D341Med (cell line): ENCODE results near the gene AP1S3.

Experiments
- DNase-seq: peaks from one replicate; pipeline ENCODE4 v3.0.0; 2012; ENCODE audit warnings: low spot score

The AP1S3 gene

DNA sequence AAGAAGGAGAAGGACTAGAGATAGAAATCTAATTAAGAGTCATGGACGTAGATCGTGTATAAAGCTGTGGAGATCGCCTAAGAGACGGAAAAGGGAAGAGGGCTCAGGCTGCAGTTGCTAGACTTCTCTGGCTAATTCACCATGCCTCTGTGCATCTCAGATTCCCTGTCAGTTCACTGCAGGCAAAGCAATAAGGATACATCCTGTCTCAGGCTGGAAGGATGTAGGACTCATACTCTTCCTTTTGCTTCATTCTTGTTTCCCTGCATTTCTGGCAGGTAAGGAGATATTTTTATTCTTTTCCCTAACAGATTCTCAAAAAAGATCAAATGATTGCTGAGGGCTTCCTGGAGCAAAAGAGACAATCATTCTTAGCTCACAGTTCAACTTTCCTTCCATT, 112.5 kb downstream of the AP1S3 start:
- DNase-seq = no peak

GRCh38 chr2:223723954-223724411, 113.4 kb downstream of the AP1S3 start:
- no peak for DNase-seq

- no peak for DNase-seq
Observed at GRCh38 chr2:223722226-223722625, 115.2 kb downstream of the AP1S3 start.

- DNase-seq = no peak
Observed at GRCh38 chr2:223721746-223722145, 115.6 kb downstream of the AP1S3 start.

- no peak for DNase-seq
Observed at GRCh38 chr2:223720367-223720766, 117.0 kb downstream of the AP1S3 start.

GRCh38 chr2:223712642-223713041, 124.7 kb downstream of the AP1S3 start:
- no peak for DNase-seq

DNA sequence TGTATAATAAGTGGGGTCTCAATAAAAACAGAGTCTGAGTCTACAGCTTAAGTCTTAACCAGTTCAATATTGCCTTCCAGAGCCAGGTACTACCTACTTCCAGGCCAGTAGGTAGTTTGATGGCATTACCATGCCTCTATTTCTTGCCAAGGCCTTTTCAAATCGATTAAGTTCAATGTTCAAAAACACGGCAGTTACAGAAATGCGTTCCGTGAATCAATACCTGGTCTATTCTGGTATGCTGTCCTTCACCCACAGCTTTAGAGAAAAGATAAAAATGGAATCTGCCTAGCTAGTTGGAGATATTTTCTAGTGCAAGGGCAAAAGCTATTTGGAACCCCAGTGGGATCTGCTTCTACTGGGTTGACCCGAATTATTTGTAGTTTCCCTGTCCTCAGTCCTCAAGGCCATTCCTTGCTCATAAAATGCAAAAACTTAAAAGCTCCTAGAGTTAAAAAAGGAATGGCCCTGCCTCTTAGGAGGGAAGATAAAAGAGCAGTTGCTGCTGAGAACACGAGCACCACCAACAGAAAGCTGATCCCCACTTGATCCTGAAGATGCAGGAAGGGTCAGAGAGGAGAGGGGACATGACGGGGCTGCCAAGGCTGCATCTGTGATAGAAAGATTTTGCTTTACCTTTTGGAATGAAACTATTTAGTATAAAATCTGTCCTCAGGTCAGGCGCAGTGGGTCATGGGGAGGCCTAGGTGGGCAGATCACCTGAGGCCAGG, 125.6 kb downstream of the AP1S3 start:
- no peak for DNase-seq
